Neural cell (in vitro differentiated cells): Measurements from ENCODE around the gene RESF1. TPM values are rescaled to one million over a fixed set of nuclear protein-coding genes. Genes with fewer than 3 reads are reported as not detected.

Source experiments
- H2AFZ ChIP-seq: fragments of 200-600, 300-800 bp; sonication (generic), shearing (Covaris generic); 2 replicates; pipeline ENCODE4 v1.6.0; 2014; ENCODE audit warnings: low read depth, mild to moderate bottlenecking, antibody characterized with exemption, low read length, moderate library complexity
- H3F3A ChIP-seq: fragments of 200-600 bp; shearing (Covaris generic); 2 replicates; pipeline ENCODE4 v1.6.1; 2016; ENCODE audit warnings: mild to moderate bottlenecking, moderate library complexity, mixed read lengths, antibody characterized with exemption, low read length; ENCODE audit not compliant: insufficient read depth, poor library complexity, severe bottlenecking
- H3K27ac ChIP-seq: fragments of 200-600, 300-800 bp; sonication (generic), shearing (Covaris generic); 2 replicates; pipeline ENCODE4 v1.5.1; 2014; ENCODE audit warnings: mild to moderate bottlenecking, low read length, moderate library complexity
- H3K27me3 ChIP-seq: fragments of 300-800, 200-600 bp; sonication (generic), shearing (Covaris generic); 2 replicates; pipeline ENCODE4 v1.6.0; 2014; ENCODE audit warnings: mild to moderate bottlenecking, low read depth, low read length, moderate library complexity; ENCODE audit not compliant: insufficient read depth
- H3K36me3 ChIP-seq: fragments of 300-800, 200-600 bp; sonication (generic), shearing (Covaris generic); 2 replicates; pipeline ENCODE4 v1.5.1; 2014; ENCODE audit warnings: mild to moderate bottlenecking, antibody characterized with exemption, low read length, moderate library complexity; ENCODE audit not compliant: insufficient read depth
- H3K4me2 ChIP-seq: fragments of 300-800, 200-600 bp; sonication (generic), shearing (Covaris generic); 2 replicates; pipeline ENCODE4 v1.6.0; 2014; ENCODE audit warnings: mild to moderate bottlenecking, low read length
- H3K4me3 ChIP-seq: fragments of 300-800, 200-600 bp; sonication (generic), shearing (Covaris generic); 2 replicates; pipeline ENCODE4 v1.5.1; 2014; ENCODE audit warnings: mild to moderate bottlenecking, low read length, moderate library complexity
- H3K79me2 ChIP-seq: fragments of 200-600 bp; shearing (Covaris generic); replicated peaks from 2 replicates; pipeline ENCODE4 v1.6.0; 2014; ENCODE audit warnings: mild to moderate bottlenecking, low read length, moderate library complexity; ENCODE audit not compliant: insufficient read depth
- H3K9ac ChIP-seq: fragments of 300-800, 200-600 bp; sonication (generic), shearing (Covaris generic); 2 replicates; pipeline ENCODE4 v1.6.1; 2016; ENCODE audit warnings: mild to moderate bottlenecking, low read length, mixed read lengths
- H3K9me2 ChIP-seq: fragments of 200-600 bp; shearing (Covaris generic); 2 replicates; pipeline ENCODE4 v1.6.1; 2016; ENCODE audit warnings: mild to moderate bottlenecking, low read length, mixed read lengths; ENCODE audit not compliant: insufficient read depth
- H3K9me3 ChIP-seq: fragments of 200-600, 300-800 bp; sonication (generic), shearing (Covaris generic); 2 replicates; pipeline ENCODE4 v1.6.1; 2016; ENCODE audit warnings: mild to moderate bottlenecking, mixed run types, low read length, moderate library complexity, mixed read lengths
- H4K20me1 ChIP-seq: fragments of 200-600 bp; shearing (Covaris generic); 2 replicates; pipeline ENCODE4 v1.6.1; 2016; ENCODE audit warnings: mild to moderate bottlenecking, mixed run types; ENCODE audit not compliant: insufficient read depth
- CTCF ChIP-seq: fragments of 450-650 bp; IDR thresholded peaks from 2 replicates; pipeline ENCODE4 v1.5.1; 2014; ENCODE audit warnings: antibody characterized with exemption, mild to moderate bottlenecking, moderate library complexity; ENCODE audit not compliant: poor library complexity, severe bottlenecking
- EP300 ChIP-seq: fragments of 450-650 bp; conservative IDR thresholded peaks from 2 replicates; pipeline ENCODE4 v1.6.1; 2014; ENCODE audit warnings: antibody characterized with exemption, mild to moderate bottlenecking, moderate library complexity; ENCODE audit not compliant: poor library complexity, severe bottlenecking
- EZH2 ChIP-seq: fragments of 200-600, 300-800 bp; shearing (Covaris generic), sonication (generic); IDR thresholded peaks from 2 replicates; pipeline ENCODE4 v1.6.1; 2014; ENCODE audit warnings: antibody characterized with exemption, low read length, borderline replicate concordance, mild to moderate bottlenecking; ENCODE audit not compliant: insufficient read depth, poor library complexity, severe bottlenecking
- MXI1 ChIP-seq: fragments of 450-650 bp; conservative IDR thresholded peaks from 2 replicates; pipeline ENCODE4 v1.6.1; 2014; ENCODE audit warnings: antibody characterized with exemption, mild to moderate bottlenecking; ENCODE audit not compliant: poor library complexity, severe bottlenecking
- POLR2AphosphoS5 ChIP-seq: IDR thresholded peaks from 2 replicates; pipeline ENCODE4 v1.6.1; 2012
- RAD21 ChIP-seq: fragments of 450-650 bp; conservative IDR thresholded peaks from 2 replicates; pipeline ENCODE4 v1.6.1; 2014; ENCODE audit warnings: antibody characterized with exemption, mild to moderate bottlenecking, moderate library complexity
- REST ChIP-seq: IDR thresholded peaks from 2 replicates; pipeline ENCODE4 v1.6.1; 2012; ENCODE audit warnings: borderline replicate concordance
- SMC3 ChIP-seq: fragments of 450-650 bp; conservative IDR thresholded peaks from 2 replicates; pipeline ENCODE4 v1.6.1; 2014; ENCODE audit warnings: antibody characterized with exemption, mild to moderate bottlenecking, moderate library complexity; ENCODE audit not compliant: poor library complexity
- TAF1 ChIP-seq: IDR thresholded peaks from 2 replicates; pipeline ENCODE4 v1.6.1; 2012; ENCODE audit warnings: low read depth
- polyA plus RNA-seq: library from polyadenylated mRNA; depleted of rRNA; stranded (reverse); fragments of >200 nt; gene quantifications from 2 replicates; pipeline ENCODE4 v1.2.3, GENCODE V29; 2014

Gene RESF1
- polyA plus RNA-seq, 1 donor from 2014 or later, result 37.0 TPM

- H2AFZ ChIP-seq, result no peak overlapping the region
- no peak for TF ChIP-seq TAF1
- no peak for TF ChIP-seq EP300
- TF ChIP-seq CTCF, result no peak
- TF ChIP-seq POLR2AphosphoS5, result no peak
- TF ChIP-seq SMC3, result no peak
- no peak for TF ChIP-seq EZH2
- no peak for TF ChIP-seq REST
- TF ChIP-seq RAD21, result no peak
- H3K27ac ChIP-seq, result no peak overlapping the region
These were observed 36.2 kb upstream of the RESF1 start for GRCh38 chr12:31923063-31923412.

DNA sequence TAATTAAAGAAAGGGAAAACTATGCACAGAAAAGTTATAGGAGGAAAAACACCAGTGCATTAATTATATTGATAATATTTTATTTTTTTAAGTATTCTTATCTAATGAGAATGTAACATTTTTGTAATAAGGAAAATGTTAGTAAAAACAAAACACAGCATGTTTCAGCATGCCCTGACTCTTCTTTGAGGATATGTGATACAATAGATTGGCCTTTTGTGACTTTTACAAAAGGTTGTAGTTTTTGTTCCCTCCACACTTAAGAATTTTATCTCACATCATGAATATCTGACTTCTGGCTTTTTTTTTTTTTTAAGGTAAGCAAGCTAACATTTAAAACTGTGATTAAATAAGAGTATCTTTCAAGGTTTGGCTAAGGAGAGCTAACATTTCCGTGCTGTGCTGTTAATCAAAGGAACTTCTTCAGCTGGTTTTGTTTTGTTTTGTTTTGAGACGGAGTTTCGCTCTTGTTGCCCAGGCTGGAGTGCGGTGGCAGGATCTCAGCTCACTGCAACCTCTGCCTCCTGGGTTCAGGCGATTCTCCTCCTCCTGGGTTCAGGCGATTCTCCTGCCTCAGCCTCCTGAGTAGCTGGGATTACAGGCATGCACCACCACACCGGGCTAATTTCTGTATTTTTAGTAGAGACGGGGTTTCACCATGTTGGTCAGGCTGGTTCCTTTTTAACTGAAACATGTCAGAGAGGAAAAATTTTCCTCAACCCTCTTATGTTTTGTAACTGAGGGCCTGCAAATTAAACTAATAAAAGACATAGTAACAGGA is 30.8 kb upstream of the RESF1 start:
- H3K79me2 ChIP-seq, result no peaks in the 10 kb centered on the region
- H3F3A ChIP-seq, result no peaks in the 10 kb centered on the region
- H3K9me3 ChIP-seq, result no peaks in the 10 kb centered on the region
- H2AFZ ChIP-seq, result no peak overlapping the region
- TF ChIP-seq EZH2, result no peak
- no peak for TF ChIP-seq TAF1
- TF ChIP-seq CTCF, result no peak
- TF ChIP-seq SMC3, result no peak
- no peak for TF ChIP-seq REST
- no peak for TF ChIP-seq POLR2AphosphoS5
- TF ChIP-seq RAD21, result no peak
- TF ChIP-seq EP300, result no peak
- TF ChIP-seq MXI1, result no peak
- no peaks in the 10 kb centered on the region for H3K27me3 ChIP-seq
- H4K20me1 ChIP-seq, result no peaks in the 10 kb centered on the region
- no peak overlapping the region for H3K27ac ChIP-seq
- no peak overlapping the region for H3K4me2 ChIP-seq
- H3K36me3 ChIP-seq, result no peaks in the 10 kb centered on the region
- H3K4me3 ChIP-seq, result no peak overlapping the region
- H3K9ac ChIP-seq, result no peak overlapping the region
- H3K9me2 ChIP-seq, result no peaks in the 10 kb centered on the region

More at GRCh38 chr12:31923063-31923412, 36.2 kb upstream of the RESF1 start:
- no peak overlapping the region for H3K4me2 ChIP-seq
- H3F3A ChIP-seq, result no peaks in the 10 kb centered on the region
- no peaks in the 10 kb centered on the region for H3K79me2 ChIP-seq
- no peaks in the 10 kb centered on the region for H3K27me3 ChIP-seq
- H3K36me3 ChIP-seq, result no peaks in the 10 kb centered on the region
- peaks cover 5% of the 10 kb centered on the region for H3K9me3 ChIP-seq
- H3K9ac ChIP-seq, result no peak overlapping the region
- H4K20me1 ChIP-seq, result no peaks in the 10 kb centered on the region
- no peaks in the 10 kb centered on the region for H3K9me2 ChIP-seq
- H3K4me3 ChIP-seq, result no peak overlapping the region
